A549 (cell line): Measurements from ENCODE around the gene SPATA1. TPM values are rescaled to one million over a fixed set of nuclear protein-coding genes. Genes with fewer than 3 reads are reported as not detected.

ENCODE experiments used
- ATAC-seq, 2 experiments: fragments of 200-7000 bp in 1 of 2; fragments of >200 bp in 1 of 2; cut with Nextera tagmentation in 1 of 2; cut with Tn5 transposase in 1 of 2; 3 replicates each; pipeline versions ENCODE4 v1.8.0 to v1.9.1; 2018 to 2020; ENCODE audit warnings: mild to moderate bottlenecking in 1 of 2, moderate library complexity in 1 of 2
- CTCF ChIA-PET: fragments of 300-600 bp; sonication (Branson Sonifier 250); formaldehyde crosslinking; extraction: SDS; loops from one replicate; lab custom pipeline; 2021; ENCODE audit warnings: antibody characterized with exemption, inconsistent platforms; lab: Yijun Ruan, JAX
- POLR2A ChIA-PET: fragments of 350-600 bp; formaldehyde crosslinking; extraction: SDS; loops from one replicate; lab custom pipeline; 2021; ENCODE audit warnings: antibody characterized with exemption, inconsistent platforms; lab: Yijun Ruan, JAX
- DNase-seq, 2 experiments: peaks; one replicate each; pipeline versions ENCODE4 v3.0.0 to v3.0.0-alpha.2; 2011 to 2016; ENCODE audit warnings: low read depth in 1 of 2, low spot score in 1 of 2
- FAIRE-seq: peaks from 2 replicates; lab custom pipeline; 2011; peaks lifted over from hg19 to GRCh38; lab: Jason Lieb, UNC
- H3K27ac ChIP-seq, 2 experiments: fragments of >200 bp; sonication (Bioruptor Twin); formaldehyde crosslinking; 3 replicates each; pipeline ENCODE4 v1.5.1; 2016 to 2017
- H3K4me1 ChIP-seq: fragments of >200 bp; sonication (Bioruptor Twin); formaldehyde crosslinking; 3 replicates; pipeline ENCODE4 v1.6.1; 2016
- H3K4me2 ChIP-seq: fragments of >200 bp; sonication (Bioruptor Twin); formaldehyde crosslinking; 3 replicates; pipeline ENCODE4 v1.6.1; 2016
- H3K4me3 ChIP-seq: fragments of >200 bp; sonication (Bioruptor Twin); formaldehyde crosslinking; 3 replicates; pipeline ENCODE4 v1.5.1; 2016
- H3K9me3 ChIP-seq: fragments of >200 bp; sonication (Bioruptor Twin); formaldehyde crosslinking; 3 replicates; pipeline ENCODE4 v1.6.1; 2016
- CHD2 ChIP-seq: fragments of 150-350 bp; IDR thresholded peaks from 2 replicates; pipeline ENCODE4 v1.6.1; 2014; ENCODE audit warnings: low read length; ENCODE audit not compliant: partially characterized antibody
- JUN ChIP-seq, 2 experiments: fragments of >200 bp; sonication (Bioruptor Twin); formaldehyde crosslinking; IDR thresholded peaks; 2 replicates in 1 of 2; 3 replicates in 1 of 2; pipeline ENCODE4 v1.6.1; 2016 to 2017
- KDM5A ChIP-seq: fragments of 200-600 bp; sonication (generic); IDR thresholded peaks from 2 replicates; pipeline ENCODE4 v1.6.1; 2016; ENCODE audit warnings: antibody characterized with exemption, mild to moderate bottlenecking
- MAZ ChIP-seq: fragments of 150-350 bp; IDR thresholded peaks from 2 replicates; pipeline ENCODE4 v1.6.1; 2014; ENCODE audit warnings: antibody characterized with exemption, low read depth, low read length, borderline replicate concordance
- NFE2L2 ChIP-seq: fragments of 150-350 bp; conservative IDR thresholded peaks from 2 replicates; pipeline ENCODE4 v1.6.1; 2014; ENCODE audit warnings: low read length
- NR3C1 ChIP-seq: fragments of >200 bp; sonication (Bioruptor Twin); formaldehyde crosslinking; IDR thresholded peaks from 3 replicates; pipeline ENCODE4 v1.6.1; 2017
- PHF8 ChIP-seq: fragments of 200-600 bp; sonication (generic); IDR thresholded peaks from 2 replicates; pipeline ENCODE4 v1.6.1; 2016; ENCODE audit warnings: low read depth, mild to moderate bottlenecking, antibody characterized with exemption, moderate library complexity, borderline replicate concordance
- RARB ChIP-seq: fragments of 250-450 bp; sonication (Bioruptor Pico); IDR thresholded peaks from 2 replicates; pipeline ENCODE4 v1.8.0; 2021; ENCODE audit warnings: mild to moderate bottlenecking, moderate library complexity
- RCOR1 ChIP-seq: fragments of 150-350 bp; IDR thresholded peaks from 2 replicates; pipeline ENCODE4 v1.6.1; 2014; ENCODE audit warnings: antibody characterized with exemption, low read length, low read depth
- SREBF2 ChIP-seq: fragments of 450-650 bp; IDR thresholded peaks from 2 replicates; pipeline ENCODE4 v1.6.1; 2014; ENCODE audit warnings: mild to moderate bottlenecking, moderate library complexity
- TFCP2L1 ChIP-seq: fragments of 250-450 bp; sonication (Bioruptor Pico); IDR thresholded peaks from 2 replicates; pipeline ENCODE4 v1.5.0; 2021; ENCODE audit warnings: mild to moderate bottlenecking
- ZNF302 ChIP-seq: fragments of 250-450 bp; sonication (Bioruptor Pico); IDR thresholded peaks from 2 replicates; pipeline ENCODE4 v1.9.0; 2021; ENCODE audit warnings: inconsistent platforms, mild to moderate bottlenecking, moderate library complexity
- WGBS: methylation state at CpG from one replicate; pipeline ENCODE4 v1.1.6; 2017; ENCODE audit errors: missing lambda C conversion rate; 5-methylcytosine and 5-hydroxymethylcytosine counted together
- polyA plus RNA-seq, 4 experiments: library from polyadenylated mRNA; depleted of rRNA in 3 of 4; stranded (reverse); fragments of >200 nt; fragmentation: RNase III in 1 of 4; extraction: RNeasy Plus Mini Kit Qiagen cat#74134 plus additional on column Dnase treatment in 1 of 4; gene quantifications; 2 replicates in 3 of 4; 3 replicates in 1 of 4; pipeline ENCODE4 v1.2.3, GENCODE V29; 2011 to 2017
- TF ChIP-seq, protein P1 (sequence below): fragments of 250-450 bp; sonication (Bioruptor Pico); IDR thresholded peaks from 2 replicates; pipeline ENCODE4 v1.5.0; 2020; ENCODE audit warnings: low read depth, mild to moderate bottlenecking, moderate library complexity
- TF ChIP-seq, protein P2 (sequence below): fragments of 250-450 bp; sonication (Bioruptor Pico); IDR thresholded peaks from 2 replicates; pipeline ENCODE4 v1.5.0; 2021; ENCODE audit warnings: mild to moderate bottlenecking, moderate library complexity, borderline replicate concordance
- TF ChIP-seq, protein P3 (sequence below): fragments of 150-350 bp; IDR thresholded peaks from 2 replicates; pipeline ENCODE4 v1.6.1; 2014; ENCODE audit warnings: low read depth, mild to moderate bottlenecking, low read length
- TF ChIP-seq, protein P4 (sequence below): fragments of >200 bp; sonication (Bioruptor Twin); formaldehyde crosslinking; IDR thresholded peaks from 2 replicates; pipeline ENCODE4 v1.6.1; 2016
- TF ChIP-seq, protein P5 (sequence below): IDR thresholded peaks from 2 replicates; pipeline ENCODE4 v1.6.1; 2012

Gene SPATA1
- polyA plus RNA-seq, 2 of the 4 experiments (the other 2 are of a cell fraction), result 0.49 to 1.2 TPM

DNA sequence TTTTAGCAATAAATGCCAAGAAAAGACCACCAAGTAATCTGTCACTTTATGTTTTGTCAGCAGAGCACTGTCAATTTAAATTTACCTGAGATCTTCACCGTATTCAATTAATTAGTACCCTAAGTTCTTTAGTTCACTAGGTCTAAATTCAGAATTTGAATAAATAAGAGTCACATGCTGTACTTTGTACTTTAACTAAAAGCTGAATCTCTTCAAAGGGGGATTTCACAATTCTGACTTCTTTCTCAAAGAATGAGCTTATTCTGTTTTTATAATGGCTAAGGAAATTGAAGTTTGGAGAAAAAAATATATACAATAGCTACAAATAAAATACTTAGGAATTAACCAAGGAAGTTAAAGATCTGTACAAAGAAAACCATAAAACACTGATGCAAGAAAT lies 2.3 kb downstream of the SPATA1 start:
- WGBS, result 100% methylated on average over 1 of the region's 1 CpG
- no peak overlapping the region for H3K4me2 ChIP-seq
- no peak overlapping the region for H3K4me3 ChIP-seq
- POLR2A ChIA-PET, result no interaction called here
- CTCF ChIA-PET, result interaction anchor here (1.6 kb wide), 1 partner anchor 112 kb away, joined by 8 read pairs; no protein-coding TSS in a partner anchor
- H3K4me1 ChIP-seq, result peaks cover 17% of the 10 kb centered on the region; the same call in 1 of the 3 replicates
- ATAC-seq (no peak), DNase-seq (no peak), FAIRE-seq (no peak)
- H3K9me3 ChIP-seq, result 0 out of 3 replicates have a peak, but pooled peaks cover 4% of the 10 kb centered on the region
- TF ChIP-seq RCOR1 (no peak), KDM5A (no peak), TFCP2L1 (CRISPR knock-in tag) (no peak), SREBF2 (no peak), JUN (IDR thresholded peaks at IDR 0.05) (no peak), NFE2L2 (no peak), PHF8 (no peak), CHD2 (no peak)
- TF ChIP-seq, protein P1, sequence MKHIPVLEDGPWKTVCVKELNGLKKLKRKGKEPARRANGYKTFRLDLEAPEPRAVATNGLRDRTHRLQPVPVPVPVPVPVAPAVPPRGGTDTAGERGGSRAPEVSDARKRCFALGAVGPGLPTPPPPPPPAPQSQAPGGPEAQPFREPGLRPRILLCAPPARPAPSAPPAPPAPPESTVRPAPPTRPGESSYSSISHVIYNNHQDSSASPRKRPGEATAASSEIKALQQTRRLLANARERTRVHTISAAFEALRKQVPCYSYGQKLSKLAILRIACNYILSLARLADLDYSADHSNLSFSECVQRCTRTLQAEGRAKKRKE, result no peak
- TF ChIP-seq, protein P2, sequence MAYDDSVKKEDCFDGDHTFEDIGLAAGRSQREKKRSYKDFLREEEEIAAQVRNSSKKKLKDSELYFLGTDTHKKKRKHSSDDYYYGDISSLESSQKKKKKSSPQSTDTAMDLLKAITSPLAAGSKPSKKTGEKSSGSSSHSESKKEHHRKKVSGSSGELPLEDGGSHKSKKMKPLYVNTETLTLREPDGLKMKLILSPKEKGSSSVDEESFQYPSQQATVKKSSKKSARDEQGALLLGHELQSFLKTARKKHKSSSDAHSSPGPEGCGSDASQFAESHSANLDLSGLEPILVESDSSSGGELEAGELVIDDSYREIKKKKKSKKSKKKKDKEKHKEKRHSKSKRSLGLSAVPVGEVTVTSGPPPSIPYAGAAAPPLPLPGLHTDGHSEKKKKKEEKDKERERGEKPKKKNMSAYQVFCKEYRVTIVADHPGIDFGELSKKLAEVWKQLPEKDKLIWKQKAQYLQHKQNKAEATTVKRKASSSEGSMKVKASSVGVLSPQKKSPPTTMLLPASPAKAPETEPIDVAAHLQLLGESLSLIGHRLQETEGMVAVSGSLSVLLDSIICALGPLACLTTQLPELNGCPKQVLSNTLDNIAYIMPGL (CRISPR knock-in tag), result no peak
- no peak overlapping the region for H3K27ac ChIP-seq

DNA sequence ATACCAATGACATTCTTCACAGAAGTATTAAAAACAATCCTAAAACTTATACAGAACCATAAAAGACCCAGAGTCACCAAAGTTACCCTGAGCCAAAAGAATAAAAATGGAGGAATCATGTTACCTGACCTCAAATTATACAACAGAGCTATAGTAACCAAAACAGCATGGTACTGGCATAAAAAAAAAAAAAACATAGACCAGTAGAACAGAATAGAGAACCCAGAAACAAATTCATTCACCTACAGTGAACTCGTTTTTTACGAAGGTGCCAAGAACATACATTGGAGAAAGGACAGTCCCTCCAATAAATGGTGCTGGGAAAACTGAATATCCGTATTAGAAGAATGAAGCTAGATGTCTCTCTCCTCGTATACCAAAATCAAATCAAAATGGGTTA lies 2.8 kb downstream of the SPATA1 start:
- FAIRE-seq (no peak), ATAC-seq (no peak), DNase-seq (no peak)
- TF ChIP-seq, protein P3, sequence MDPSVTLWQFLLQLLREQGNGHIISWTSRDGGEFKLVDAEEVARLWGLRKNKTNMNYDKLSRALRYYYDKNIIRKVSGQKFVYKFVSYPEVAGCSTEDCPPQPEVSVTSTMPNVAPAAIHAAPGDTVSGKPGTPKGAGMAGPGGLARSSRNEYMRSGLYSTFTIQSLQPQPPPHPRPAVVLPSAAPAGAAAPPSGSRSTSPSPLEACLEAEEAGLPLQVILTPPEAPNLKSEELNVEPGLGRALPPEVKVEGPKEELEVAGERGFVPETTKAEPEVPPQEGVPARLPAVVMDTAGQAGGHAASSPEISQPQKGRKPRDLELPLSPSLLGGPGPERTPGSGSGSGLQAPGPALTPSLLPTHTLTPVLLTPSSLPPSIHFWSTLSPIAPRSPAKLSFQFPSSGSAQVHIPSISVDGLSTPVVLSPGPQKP, result no peak
- no peak for TF ChIP-seq NR3C1
- TF ChIP-seq, protein P4, sequence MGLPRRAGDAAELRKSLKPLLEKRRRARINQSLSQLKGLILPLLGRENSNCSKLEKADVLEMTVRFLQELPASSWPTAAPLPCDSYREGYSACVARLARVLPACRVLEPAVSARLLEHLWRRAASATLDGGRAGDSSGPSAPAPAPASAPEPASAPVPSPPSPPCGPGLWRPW, result no peak
- TF ChIP-seq, protein P1, result no peak
- TF ChIP-seq SREBF2, result no peak
- no peak for TF ChIP-seq ZNF302 (CRISPR knock-in tag)
- TF ChIP-seq, protein P5, sequence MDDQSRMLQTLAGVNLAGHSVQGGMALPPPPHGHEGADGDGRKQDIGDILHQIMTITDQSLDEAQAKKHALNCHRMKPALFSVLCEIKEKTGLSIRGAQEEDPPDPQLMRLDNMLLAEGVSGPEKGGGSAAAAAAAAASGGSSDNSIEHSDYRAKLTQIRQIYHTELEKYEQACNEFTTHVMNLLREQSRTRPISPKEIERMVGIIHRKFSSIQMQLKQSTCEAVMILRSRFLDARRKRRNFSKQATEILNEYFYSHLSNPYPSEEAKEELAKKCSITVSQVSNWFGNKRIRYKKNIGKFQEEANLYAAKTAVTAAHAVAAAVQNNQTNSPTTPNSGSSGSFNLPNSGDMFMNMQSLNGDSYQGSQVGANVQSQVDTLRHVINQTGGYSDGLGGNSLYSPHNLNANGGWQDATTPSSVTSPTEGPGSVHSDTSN, result no peak
- no peak for TF ChIP-seq RCOR1
- no peak for TF ChIP-seq RARB (CRISPR knock-in tag)
- no peak for TF ChIP-seq MAZ
- TF ChIP-seq CHD2, result no peak
- H3K27ac ChIP-seq, result no peak overlapping the region
- 0 out of 3 replicates have a peak, but pooled peaks cover 4% of the 10 kb centered on the region for H3K9me3 ChIP-seq
- POLR2A ChIA-PET, result no interaction called here
- peaks cover 12% of the 10 kb centered on the region; the same call in 1 of the 3 replicates for H3K4me1 ChIP-seq
- no peak overlapping the region for H3K4me3 ChIP-seq
- 96% methylated on average over 4 of the region's 4 CpGs for WGBS
- CTCF ChIA-PET, result interaction anchor here (1.6 kb wide), 1 partner anchor 112 kb away, joined by 8 read pairs; no protein-coding TSS in a partner anchor
- no peak overlapping the region for H3K4me2 ChIP-seq
